Type B pancreatic cell (in vitro differentiated cells): ENCODE data around the gene LPA. TPM values are rescaled to one million over a fixed set of nuclear protein-coding genes. Genes with fewer than 3 reads are reported as not detected.

Experiments
- DNase-seq: peaks from one replicate; pipeline ENCODE4 v3.0.0; 2021; ENCODE audit warnings: mixed read lengths; ENCODE audit not compliant: unreplicated experiment; ENCODE audit errors: extremely low spot score
- H3K27ac Mint-ChIP-seq: 2 replicates; pipeline ENCODE4 v1.8.0; 2021; ENCODE audit warnings: mild to moderate bottlenecking, mixed read lengths
- H3K27me3 Mint-ChIP-seq: 2 replicates; pipeline ENCODE4 v1.8.0; 2021; ENCODE audit warnings: mixed read lengths
- H3K36me3 Mint-ChIP-seq: 2 replicates; pipeline ENCODE4 v1.8.0; 2021; ENCODE audit warnings: mixed read lengths
- H3K4me1 Mint-ChIP-seq: one replicate; pipeline ENCODE4 v1.8.0; 2021; ENCODE audit warnings: mixed read lengths; ENCODE audit not compliant: unreplicated experiment
- H3K4me3 Mint-ChIP-seq: 2 replicates; pipeline ENCODE4 v1.8.0; 2021; ENCODE audit warnings: mild to moderate bottlenecking, mixed read lengths
- H3K9me3 Mint-ChIP-seq: 2 replicates; pipeline ENCODE4 v1.8.0; 2021; ENCODE audit warnings: mixed read lengths
- CTCF ChIP-seq: fragments of 200-600 bp; sonication (generic); conservative IDR thresholded peaks from 2 replicates; pipeline ENCODE4 v1.5.0; 2021; ENCODE audit warnings: antibody characterized with exemption, mild to moderate bottlenecking
- total RNA-seq: library from RNA; stranded (reverse); gene quantifications from 2 replicates; pipeline ENCODE4 v1.2.1, GENCODE V29; 2021; ENCODE audit warnings: low replicate concordance

LPA gene
- total RNA-seq, 1 donor from 2014 or later: 0.56 TPM

- no peak overlapping the region for H3K27ac Mint-ChIP-seq
- no peaks in the 10 kb centered on the region for H3K27me3 Mint-ChIP-seq
- H3K4me3 Mint-ChIP-seq: no peak overlapping the region
- no peak for TF ChIP-seq CTCF
- no peaks in the 10 kb centered on the region for H3K36me3 Mint-ChIP-seq
- DNase-seq: no peak
- no peaks in the 10 kb centered on the region for H3K4me1 Mint-ChIP-seq
- H3K9me3 Mint-ChIP-seq: no peaks in the 10 kb centered on the region
These were observed 175.0 kb downstream of the LPA start for GRCh38 chr6:160489091-160489490.

- Mint-ChIP-seq H3K4me1 (no peaks in the 10 kb centered on the region), H3K9me3 (no peaks in the 10 kb centered on the region), H3K4me3 (no peak overlapping the region), H3K36me3 (peaks cover 6% of the 10 kb centered on the region), H3K27ac (no peak overlapping the region), H3K27me3 (no peaks in the 10 kb centered on the region)
- DNase-seq: no peak
- no peak for TF ChIP-seq CTCF
These were observed 177.0 kb downstream of the LPA start for GRCh38 chr6:160487116-160487515.

Other genes with a start within 250 kb of the LPA start
- gene PLG, start 38.0 kb upstream of the LPA start, total RNA-seq: 0.46 and 0.59 TPM in 2 replicates